Thyroid gland (tissue), 4 donors: ENCODE data around the gene FGF5. TPM values are rescaled to one million over a fixed set of nuclear protein-coding genes. Genes with fewer than 3 reads are reported as not detected.
"Not testable (repeated sequence)": the region's sequence is repeated elsewhere in the genome, so short reads cannot be mapped to it uniquely, and the experiment has no call there.

ENCODE experiments used
- DNase-seq, 2 donors: peaks; one replicate each; pipeline ENCODE4 v3.0.0-alpha.2; 2019
- H3K27ac ChIP-seq, 3 donors: fragments of 200-600 bp; sonication (generic); 1 replicate in 2 of 3; 2 replicates in 1 of 3; pipeline ENCODE4 v1.5.1; 2016 to 2019; ENCODE audit warnings: mild to moderate bottlenecking in 1 of 3, moderate library complexity in 1 of 3
- H3K27me3 ChIP-seq: fragments of 200-600 bp; sonication (generic); one replicate; pipeline ENCODE4 v1.5.1; 2019
- H3K36me3 ChIP-seq, 2 donors: fragments of 200-600 bp; sonication (generic); one replicate each; pipeline ENCODE4 v1.5.1; 2016 to 2019
- H3K4me1 ChIP-seq, 2 donors: fragments of 200-600 bp; sonication (generic); one replicate each; pipeline ENCODE4 v1.5.1; 2017 to 2019
- H3K4me3 ChIP-seq, 3 donors: fragments of 200-600 bp; sonication (generic); replicated peaks in 1 of 3; 1 replicate in 2 of 3; 2 replicates in 1 of 3; pipeline ENCODE4 v1.5.1; 2016; ENCODE audit warnings: mild to moderate bottlenecking in 1 of 3
- H3K9me3 ChIP-seq: fragments of 200-600 bp; sonication (generic); one replicate; pipeline ENCODE4 v1.5.1; 2017
- POLR2A ChIP-seq, 2 donors: fragments of 450-650 bp; IDR thresholded peaks; one replicate each; pipeline ENCODE4 v1.6.1; 2017; ENCODE audit warnings: antibody characterized with exemption in 2 of 2, mild to moderate bottlenecking in 2 of 2, moderate library complexity in 1 of 2
- WGBS, 2 donors: methylation state at CpG; one replicate each; pipeline ENCODE4 v1.1.5; 2017; 5-methylcytosine and 5-hydroxymethylcytosine counted together
- intact Hi-C: fragments of 100-400 bp; cut with DNase I; formaldehyde crosslinking; loops from one replicate; pipeline ENCODE4 v1.15.1; 2023
- total RNA-seq, 4 donors: library from RNA; depleted of rRNA; stranded (reverse); fragments of >200 nt; gene quantifications; one replicate each; pipeline ENCODE4 v1.2.3, GENCODE V29; 2016
- TF ChIP-seq, protein P1 (sequence below), 6 experiments: fragments of 200-600 bp in 3 of 6; fragments of 450-650 bp in 3 of 6; sonication (generic) in 3 of 6; IDR thresholded peaks; one replicate each; pipeline ENCODE4 v1.5.1; 2016 to 2019; ENCODE audit warnings: antibody characterized with exemption in 6 of 6, mild to moderate bottlenecking in 2 of 6, inconsistent platforms in 1 of 6, moderate library complexity in 1 of 6

FGF5 gene
- total RNA-seq, 4 donors from 2014 or later: not detected

DNA sequence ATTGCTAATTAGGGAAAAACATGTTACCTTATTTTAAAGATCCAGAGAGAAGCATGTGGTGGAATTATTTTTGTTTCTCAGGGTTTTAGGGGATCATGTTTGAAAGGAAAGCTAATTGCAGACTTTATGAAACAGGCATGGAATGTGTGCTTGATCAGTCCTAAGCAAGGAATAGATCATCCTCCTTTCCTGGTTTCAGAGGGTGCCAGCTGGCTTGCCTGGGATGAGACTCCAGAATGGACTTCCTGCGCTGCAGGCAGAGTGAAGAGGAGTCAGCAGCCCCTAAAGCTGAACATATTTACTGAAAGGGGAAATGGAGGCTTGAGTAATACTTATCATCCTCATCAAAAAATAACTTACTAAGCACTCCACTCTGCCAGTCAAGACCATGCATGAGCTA, 13.3 kb downstream of the FGF5 start:
- intact Hi-C loops: no loop called here

DNA sequence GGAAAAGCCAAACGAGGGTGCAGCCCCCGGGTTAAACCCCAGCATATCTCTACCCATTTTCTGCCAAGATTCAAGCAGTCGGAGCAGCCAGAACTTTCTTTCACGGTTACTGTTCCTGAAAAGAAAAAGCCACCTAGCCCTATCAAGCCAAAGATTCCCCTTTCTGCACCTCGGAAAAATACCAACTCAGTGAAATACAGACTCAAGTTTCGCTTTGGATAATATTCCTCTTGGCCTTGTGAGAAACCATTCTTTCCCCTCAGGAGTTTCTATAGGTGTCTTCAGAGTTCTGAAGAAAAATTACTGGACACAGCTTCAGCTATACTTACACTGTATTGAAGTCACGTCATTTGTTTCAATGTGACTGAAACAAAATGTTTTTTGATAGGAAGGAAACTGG, 20.0 kb downstream of the FGF5 start:
- H3K27ac ChIP-seq: no peak overlapping the region
- no peaks in the 10 kb centered on the region for H3K36me3 ChIP-seq
- no peaks in the 10 kb centered on the region for H3K9me3 ChIP-seq
- no peak for TF ChIP-seq POLR2A (IDR thresholded peaks at IDR 0.05)
- TF ChIP-seq, protein P1, sequence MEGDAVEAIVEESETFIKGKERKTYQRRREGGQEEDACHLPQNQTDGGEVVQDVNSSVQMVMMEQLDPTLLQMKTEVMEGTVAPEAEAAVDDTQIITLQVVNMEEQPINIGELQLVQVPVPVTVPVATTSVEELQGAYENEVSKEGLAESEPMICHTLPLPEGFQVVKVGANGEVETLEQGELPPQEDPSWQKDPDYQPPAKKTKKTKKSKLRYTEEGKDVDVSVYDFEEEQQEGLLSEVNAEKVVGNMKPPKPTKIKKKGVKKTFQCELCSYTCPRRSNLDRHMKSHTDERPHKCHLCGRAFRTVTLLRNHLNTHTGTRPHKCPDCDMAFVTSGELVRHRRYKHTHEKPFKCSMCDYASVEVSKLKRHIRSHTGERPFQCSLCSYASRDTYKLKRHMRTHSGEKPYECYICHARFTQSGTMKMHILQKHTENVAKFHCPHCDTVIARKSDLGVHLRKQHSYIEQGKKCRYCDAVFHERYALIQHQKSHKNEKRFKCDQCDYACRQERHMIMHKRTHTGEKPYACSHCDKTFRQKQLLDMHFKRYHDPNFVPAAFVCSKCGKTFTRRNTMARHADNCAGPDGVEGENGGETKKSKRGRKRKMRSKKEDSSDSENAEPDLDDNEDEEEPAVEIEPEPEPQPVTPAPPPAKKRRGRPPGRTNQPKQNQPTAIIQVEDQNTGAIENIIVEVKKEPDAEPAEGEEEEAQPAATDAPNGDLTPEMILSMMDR (IDR thresholded peaks at IDR 0.05): no peak
- intact Hi-C loops: no loop called here
- no peaks in the 10 kb centered on the region for H3K4me1 ChIP-seq
- H3K4me3 ChIP-seq: no peak overlapping the region
- 50 to 57% methylated on average over 7 of the region's 7 CpGs for WGBS, 2 donors
- H3K27me3 ChIP-seq: no peaks in the 10 kb centered on the region
- no peak for DNase-seq

More for the DNA sequence above, 13.3 kb downstream of the FGF5 start:
- 93 to 95% methylated on average over 1 of the region's 1 CpG for WGBS, 2 donors
- no peaks in the 10 kb centered on the region for H3K4me1 ChIP-seq
- no peak for TF ChIP-seq POLR2A (IDR thresholded peaks at IDR 0.05)
- TF ChIP-seq, protein P1 (IDR thresholded peaks at IDR 0.05): no peak
- H3K27me3 ChIP-seq: no peaks in the 10 kb centered on the region
- H3K27ac ChIP-seq: no peak overlapping the region
- no peak for DNase-seq
- H3K4me3 ChIP-seq: no peak overlapping the region
- no peaks in the 10 kb centered on the region for H3K9me3 ChIP-seq
- no peaks in the 10 kb centered on the region for H3K36me3 ChIP-seq

DNA sequence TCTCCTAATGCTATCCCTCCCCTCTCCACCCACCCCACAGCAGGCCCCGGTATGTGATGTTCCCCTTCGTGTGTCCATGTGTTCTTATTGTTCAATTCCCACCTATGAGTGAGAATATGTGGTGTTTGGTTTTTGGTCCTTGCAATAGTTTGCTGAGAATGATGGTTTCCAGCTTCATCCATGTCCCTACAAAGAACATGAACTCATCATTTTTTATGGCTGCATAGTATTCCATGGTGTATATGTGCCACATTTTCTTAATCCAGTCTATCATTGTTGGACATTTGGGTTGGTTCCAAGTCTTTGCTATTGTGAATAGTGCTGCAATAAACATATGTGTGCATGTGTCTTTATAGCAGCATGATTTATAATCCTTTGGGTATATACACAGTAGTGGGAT, 24.2 kb downstream of the FGF5 start:
- 96 to 97% methylated on average over 2 of the region's 2 CpGs for WGBS, 2 donors
- H3K36me3 ChIP-seq, H3K27ac ChIP-seq, intact Hi-C loops, H3K4me1 ChIP-seq, DNase-seq, H3K27me3 ChIP-seq, H3K9me3 ChIP-seq, H3K4me3 ChIP-seq: not testable (repeated sequence)

DNA sequence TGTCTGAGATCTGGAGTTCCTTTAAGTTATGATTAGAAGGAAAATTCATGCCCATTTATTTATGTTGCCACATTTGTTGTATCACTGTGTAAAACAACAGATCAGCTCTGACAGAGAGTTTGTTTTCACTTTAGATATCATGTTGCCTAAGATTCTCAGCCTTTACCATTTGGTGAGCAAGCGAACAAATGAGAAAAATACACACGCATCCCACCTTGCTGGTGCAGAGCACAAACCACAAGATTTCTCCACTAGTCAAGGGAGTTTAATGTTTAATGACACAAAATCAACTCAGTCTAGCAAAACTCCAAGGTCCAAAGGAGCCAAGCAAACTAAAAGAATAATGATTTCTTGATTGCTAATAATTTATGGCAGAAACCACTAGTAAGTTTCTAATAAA, 27.7 kb downstream of the FGF5 start:
- H3K36me3 ChIP-seq: no peaks in the 10 kb centered on the region
- no peaks in the 10 kb centered on the region for H3K4me1 ChIP-seq
- intact Hi-C loops: no loop called here
- DNase-seq: no peak
- TF ChIP-seq, protein P1 (IDR thresholded peaks at IDR 0.05): no peak
- no peak for TF ChIP-seq POLR2A (IDR thresholded peaks at IDR 0.05)
- no peaks in the 10 kb centered on the region for H3K27me3 ChIP-seq
- no peak overlapping the region for H3K27ac ChIP-seq
- no peak overlapping the region for H3K4me3 ChIP-seq
- WGBS, 2 donors: 84 to 87% methylated on average over 2 of the region's 2 CpGs
- no peaks in the 10 kb centered on the region for H3K9me3 ChIP-seq

DNA sequence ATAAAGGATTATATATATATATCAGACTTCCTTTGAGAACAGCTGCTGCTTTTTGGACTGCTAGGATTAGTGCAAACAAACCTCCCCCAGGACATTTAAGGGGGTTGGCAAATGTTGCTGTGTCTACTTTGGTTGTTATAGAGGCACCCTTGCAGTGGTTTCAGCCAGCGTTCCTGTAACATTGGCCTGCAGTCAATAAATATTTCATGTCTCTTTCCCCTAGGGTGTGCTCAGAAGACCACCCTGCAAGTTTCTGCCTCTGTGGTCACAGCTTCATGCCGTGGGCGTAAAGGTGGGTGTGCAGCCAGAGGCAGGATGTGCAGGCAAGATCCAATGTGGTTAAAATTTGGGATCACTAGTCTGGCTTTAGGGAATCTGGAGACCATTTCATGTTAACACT, 28.9 kb downstream of the FGF5 start:
- Histone ChIP-seq H3K27ac (no peak overlapping the region), H3K4me3 (no peak overlapping the region), H3K9me3 (no peaks in the 10 kb centered on the region), H3K36me3 (no peaks in the 10 kb centered on the region), H3K4me1 (no peaks in the 10 kb centered on the region), H3K27me3 (no peaks in the 10 kb centered on the region)
- WGBS, 2 donors: 61 to 63% methylated on average over 3 of the region's 3 CpGs
- DNase-seq: no peak
- TF ChIP-seq POLR2A (IDR thresholded peaks at IDR 0.05): no peak
- TF ChIP-seq, protein P1 (IDR thresholded peaks at IDR 0.05): no peak
- intact Hi-C loops: no loop called here

DNA sequence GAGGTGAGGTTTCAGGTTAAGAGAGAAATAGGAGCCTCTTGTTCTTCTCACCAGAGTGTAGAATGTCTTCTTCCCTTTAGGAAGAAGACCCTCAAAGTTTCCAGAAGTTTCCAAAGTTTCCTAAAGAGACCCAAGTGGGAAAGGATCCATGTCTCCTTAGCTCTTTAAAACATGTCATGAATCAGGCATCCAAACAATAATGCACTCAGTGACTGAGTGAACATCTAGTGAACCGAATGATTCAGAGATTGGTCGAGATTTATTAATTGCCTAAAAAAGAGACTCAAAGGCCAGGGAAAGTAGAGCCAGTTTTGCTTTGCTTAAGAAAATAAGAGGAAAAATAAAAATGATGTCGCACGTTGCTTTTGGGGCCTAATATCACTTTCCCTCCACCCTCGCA, 29.4 kb downstream of the FGF5 start:
- H3K4me3 ChIP-seq: no peak overlapping the region
- H3K27me3 ChIP-seq: peaks cover under 1% of the 10 kb centered on the region
- H3K9me3 ChIP-seq: no peaks in the 10 kb centered on the region
- WGBS, 2 donors: 76 to 89% methylated on average over 5 of the region's 5 CpGs
- intact Hi-C loops: no loop called here
- DNase-seq: no peak
- H3K36me3 ChIP-seq: no peaks in the 10 kb centered on the region
- no peaks in the 10 kb centered on the region for H3K4me1 ChIP-seq
- no peak overlapping the region for H3K27ac ChIP-seq
- TF ChIP-seq, protein P1 (IDR thresholded peaks at IDR 0.05): no peak
